ENCODE results near the gene DHX34.

Gene DHX34

DNA sequence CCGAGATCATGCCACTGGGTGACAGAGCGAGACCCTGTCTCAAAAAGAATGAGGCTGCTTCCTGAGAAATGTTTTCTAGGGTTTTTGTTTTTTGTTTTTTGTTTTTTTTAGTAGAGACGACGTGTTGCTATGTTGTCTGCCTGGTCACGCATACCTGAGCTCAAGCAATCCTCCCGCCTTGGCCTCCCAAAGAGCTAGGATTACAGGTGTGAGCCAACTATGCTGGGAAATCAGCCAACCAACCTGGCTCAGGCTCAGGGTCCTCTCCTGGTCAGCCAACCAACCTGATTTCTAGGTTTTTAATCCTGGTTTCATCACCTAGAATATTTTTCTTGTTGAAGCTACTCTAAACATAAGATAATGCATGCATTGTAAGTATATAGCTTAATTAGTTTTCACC, 7.8 kb downstream of the DHX34 start (continued):
- TF ChIP-seq ZNF571 (tag by site-specific recombination; IDR thresholded peaks at IDR 0.05), result no peak
- TF ChIP-seq GFI1B (tag by site-specific recombination; IDR thresholded peaks at IDR 0.05), result no peak

GRCh38 chr19:47357788-47358680, 8.9 kb downstream of the DHX34 start:
- Histone ChIP-seq H3K36me3 (ENCODE audit: control insufficient read depth in 2 of 2, insufficient read depth in 1 of 2, low read length in 2 of 2) (peaks cover 83 to 94% of the 10 kb centered on the region in 2 experiments), H3K4me3 (ENCODE audit: low read depth, low read length) (no peak overlapping the region), H3K27ac (ENCODE audit: extremely low read depth, low read depth, low read length) (no peak overlapping the region), H3K4me1 (ENCODE audit: control insufficient read depth, insufficient read depth, low read length) (no peaks in the 10 kb centered on the region), H3K9me3 (ENCODE audit: control insufficient read depth, insufficient read depth, low read depth, low read length) (no peaks in the 10 kb centered on the region)
- CTCF ChIA-PET, result interaction anchor here (0.6 to 2.2 kb wide), 7 partner anchors 9 to 68 kb away, joined by 3 to 15 read pairs (median 4); partner anchors contain the start of gene DHX34
- TF ChIP-seq HOXD13 (CRISPR knock-in tag; IDR thresholded peaks at IDR 0.05; ENCODE audit: borderline replicate concordance) (no peak), ZNF37A (tag by site-specific recombination; IDR thresholded peaks at IDR 0.05) (no peak), ZNF121 (tag by site-specific recombination; IDR thresholded peaks at IDR 0.05) (0 out of 2 replicates have a peak, but pooled peaks have one; percentile 20), ZBTB21 (tag by site-specific recombination; IDR thresholded peaks at IDR 0.05) (no peak)
- POLR2A ChIA-PET, result interaction anchor here (0.6 kb wide), 1 partner anchor 101 kb away, joined by 5 read pairs; the partner anchor contains the start of gene CCDC9

- POLR2A ChIA-PET, result no interaction called here
- H3K27ac ChIP-seq (ENCODE audit: extremely low read depth, low read depth, low read length), result no peak overlapping the region
- TF ChIP-seq ZNF354C (tag by site-specific recombination; IDR thresholded peaks at IDR 0.05; ENCODE audit: borderline replicate concordance, low read depth) (no peak), ZNF776 (tag by site-specific recombination; IDR thresholded peaks at IDR 0.05; ENCODE audit: borderline replicate concordance) (no peak), KLF7 (tag by site-specific recombination; IDR thresholded peaks at IDR 0.05; ENCODE audit: borderline replicate concordance) (no peak), HOXC10 (CRISPR knock-in tag; IDR thresholded peaks at IDR 0.05) (no peak), SP7 (tag by site-specific recombination; IDR thresholded peaks at IDR 0.05) (no peak), ZNF791 (tag by site-specific recombination; IDR thresholded peaks at IDR 0.05) (no peak), ZNF404 (tag by site-specific recombination; IDR thresholded peaks at IDR 0.05) (no peak), ZNF549 (tag by site-specific recombination; IDR thresholded peaks at IDR 0.05) (no peak), ZNF175 (tag by site-specific recombination; IDR thresholded peaks at IDR 0.05) (no peak), ZNF624 (tag by site-specific recombination; IDR thresholded peaks at IDR 0.05) (no peak), ZNF629 (tag by site-specific recombination; IDR thresholded peaks at IDR 0.05) (no peak), KLF17 (tag by site-specific recombination; IDR thresholded peaks at IDR 0.05) (no peak), ZSCAN23 (tag by site-specific recombination; IDR thresholded peaks at IDR 0.05) (no peak)
- TF ChIP-seq, protein P1, sequence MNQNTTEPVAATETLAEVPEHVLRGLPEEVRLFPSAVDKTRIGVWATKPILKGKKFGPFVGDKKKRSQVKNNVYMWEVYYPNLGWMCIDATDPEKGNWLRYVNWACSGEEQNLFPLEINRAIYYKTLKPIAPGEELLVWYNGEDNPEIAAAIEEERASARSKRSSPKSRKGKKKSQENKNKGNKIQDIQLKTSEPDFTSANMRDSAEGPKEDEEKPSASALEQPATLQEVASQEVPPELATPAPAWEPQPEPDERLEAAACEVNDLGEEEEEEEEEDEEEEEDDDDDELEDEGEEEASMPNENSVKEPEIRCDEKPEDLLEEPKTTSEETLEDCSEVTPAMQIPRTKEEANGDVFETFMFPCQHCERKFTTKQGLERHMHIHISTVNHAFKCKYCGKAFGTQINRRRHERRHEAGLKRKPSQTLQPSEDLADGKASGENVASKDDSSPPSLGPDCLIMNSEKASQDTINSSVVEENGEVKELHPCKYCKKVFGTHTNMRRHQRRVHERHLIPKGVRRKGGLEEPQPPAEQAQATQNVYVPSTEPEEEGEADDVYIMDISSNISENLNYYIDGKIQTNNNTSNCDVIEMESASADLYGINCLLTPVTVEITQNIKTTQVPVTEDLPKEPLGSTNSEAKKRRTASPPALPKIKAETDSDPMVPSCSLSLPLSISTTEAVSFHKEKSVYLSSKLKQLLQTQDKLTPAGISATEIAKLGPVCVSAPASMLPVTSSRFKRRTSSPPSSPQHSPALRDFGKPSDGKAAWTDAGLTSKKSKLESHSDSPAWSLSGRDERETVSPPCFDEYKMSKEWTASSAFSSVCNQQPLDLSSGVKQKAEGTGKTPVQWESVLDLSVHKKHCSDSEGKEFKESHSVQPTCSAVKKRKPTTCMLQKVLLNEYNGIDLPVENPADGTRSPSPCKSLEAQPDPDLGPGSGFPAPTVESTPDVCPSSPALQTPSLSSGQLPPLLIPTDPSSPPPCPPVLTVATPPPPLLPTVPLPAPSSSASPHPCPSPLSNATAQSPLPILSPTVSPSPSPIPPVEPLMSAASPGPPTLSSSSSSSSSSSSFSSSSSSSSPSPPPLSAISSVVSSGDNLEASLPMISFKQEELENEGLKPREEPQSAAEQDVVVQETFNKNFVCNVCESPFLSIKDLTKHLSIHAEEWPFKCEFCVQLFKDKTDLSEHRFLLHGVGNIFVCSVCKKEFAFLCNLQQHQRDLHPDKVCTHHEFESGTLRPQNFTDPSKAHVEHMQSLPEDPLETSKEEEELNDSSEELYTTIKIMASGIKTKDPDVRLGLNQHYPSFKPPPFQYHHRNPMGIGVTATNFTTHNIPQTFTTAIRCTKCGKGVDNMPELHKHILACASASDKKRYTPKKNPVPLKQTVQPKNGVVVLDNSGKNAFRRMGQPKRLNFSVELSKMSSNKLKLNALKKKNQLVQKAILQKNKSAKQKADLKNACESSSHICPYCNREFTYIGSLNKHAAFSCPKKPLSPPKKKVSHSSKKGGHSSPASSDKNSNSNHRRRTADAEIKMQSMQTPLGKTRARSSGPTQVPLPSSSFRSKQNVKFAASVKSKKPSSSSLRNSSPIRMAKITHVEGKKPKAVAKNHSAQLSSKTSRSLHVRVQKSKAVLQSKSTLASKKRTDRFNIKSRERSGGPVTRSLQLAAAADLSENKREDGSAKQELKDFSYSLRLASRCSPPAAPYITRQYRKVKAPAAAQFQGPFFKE (tag by site-specific recombination; IDR thresholded peaks at IDR 0.05; ENCODE audit: borderline replicate concordance), result no peak
- TF ChIP-seq, protein P2, sequence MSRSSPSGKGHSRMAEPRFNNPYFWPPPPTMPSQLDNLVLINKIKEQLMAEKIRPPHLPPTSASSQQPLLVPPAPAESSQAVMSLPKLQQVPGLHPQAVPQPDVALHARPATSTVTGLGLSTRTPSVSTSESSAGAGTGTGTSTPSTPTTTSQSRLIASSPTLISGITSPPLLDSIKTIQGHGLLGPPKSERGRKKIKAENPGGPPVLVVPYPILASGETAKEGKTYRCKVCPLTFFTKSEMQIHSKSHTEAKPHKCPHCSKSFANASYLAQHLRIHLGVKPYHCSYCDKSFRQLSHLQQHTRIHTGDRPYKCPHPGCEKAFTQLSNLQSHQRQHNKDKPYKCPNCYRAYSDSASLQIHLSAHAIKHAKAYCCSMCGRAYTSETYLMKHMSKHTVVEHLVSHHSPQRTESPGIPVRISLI (tag by site-specific recombination; IDR thresholded peaks at IDR 0.05), result no peak
- H3K4me1 ChIP-seq (ENCODE audit: control insufficient read depth, insufficient read depth, low read length), result no peaks in the 10 kb centered on the region
- CTCF ChIA-PET, result interaction anchor here (0.6 to 2.2 kb wide), 6 partner anchors 10 to 1440 kb away, joined by 3 to 15 read pairs (median 3); partner anchors contain the start of gene DHX34
- H3K9me3 ChIP-seq (ENCODE audit: control insufficient read depth, insufficient read depth, low read depth, low read length), result no peaks in the 10 kb centered on the region
- peaks cover 88 to 94% of the 10 kb centered on the region in 2 experiments for H3K36me3 ChIP-seq (ENCODE audit: control insufficient read depth in 2 of 2, insufficient read depth in 1 of 2, low read length in 2 of 2)
- H3K4me3 ChIP-seq (ENCODE audit: low read depth, low read length), result no peak overlapping the region
These were observed 9.8 kb downstream of the DHX34 start for GRCh38 chr19:47358936-47359335.
